Endometrial microvascular endothelial cells (primary cell): ENCODE data around the gene SEMA5B. TPM values are rescaled to one million over a fixed set of nuclear protein-coding genes. Genes with fewer than 3 reads are reported as not detected.

Experiments
- in situ Hi-C: cut with HindIII; loops from 2 replicates; pipeline ENCODE4 v1.10.0; 2017; ENCODE audit warnings: low sequenced_read_pairs, low pct_unique_long_range_greater_than_20kb; ENCODE audit errors: inconsistent ontology term
- total RNA-seq: library from RNA; depleted of rRNA; stranded (reverse); fragments of >200 nt; gene quantifications from one replicate; pipeline ENCODE4 v1.2.3, GENCODE V29; 2015; ENCODE audit errors: inconsistent ontology term

Gene SEMA5B
- total RNA-seq, 1 donor from 2014 or later, result not detected

DNA sequence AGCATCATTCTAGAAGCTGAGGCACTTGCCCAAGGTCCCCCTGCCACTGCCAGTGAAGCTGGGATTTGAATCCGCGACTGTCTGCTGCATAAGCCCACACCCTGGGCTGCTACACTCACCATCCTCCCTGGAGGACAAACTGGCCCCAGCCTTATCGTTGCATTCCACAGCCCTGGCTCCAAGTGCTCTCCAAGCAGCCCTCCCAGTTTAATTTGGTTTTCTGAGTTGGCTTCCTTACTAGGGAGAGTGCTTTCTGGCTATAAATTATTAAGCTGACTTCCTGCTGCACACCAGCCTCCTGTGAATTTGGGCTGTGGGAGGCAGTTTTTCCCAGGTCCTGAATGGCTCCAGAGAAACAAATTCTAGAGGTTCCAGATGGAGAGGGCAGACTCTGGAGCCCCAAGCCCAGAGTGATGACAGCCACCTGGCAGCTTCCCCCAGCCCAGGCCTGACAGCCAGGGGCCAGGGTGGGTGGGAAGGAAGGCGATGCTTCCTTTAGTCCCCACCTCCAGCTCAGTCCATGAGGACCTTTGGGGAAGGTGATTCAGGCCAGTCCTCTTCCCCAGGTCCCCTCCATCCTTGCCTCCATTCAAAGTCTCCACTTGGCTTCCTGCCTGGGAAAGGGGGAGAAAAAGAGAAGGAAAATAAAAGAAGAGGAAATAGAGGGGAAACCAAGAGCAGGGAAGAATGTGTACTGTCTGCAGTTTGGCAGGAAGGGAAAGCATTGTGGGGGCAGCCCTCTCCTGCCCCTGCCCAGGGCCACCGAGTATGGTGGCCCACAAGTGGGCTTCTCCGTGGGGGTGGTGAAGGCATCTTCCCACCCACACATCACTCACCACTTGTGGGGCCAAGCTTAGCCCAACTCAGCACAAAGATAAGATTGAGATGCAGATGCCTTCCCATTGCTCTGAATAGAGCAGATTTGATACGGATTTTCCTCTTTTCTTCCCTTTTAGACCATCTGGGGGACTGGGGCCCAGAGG, 69.6 kb downstream of the SEMA5B start:
- in situ Hi-C loops, result no loop called here

GRCh38 chr3:122956693-122957455, 70.7 kb downstream of the SEMA5B start:
- in situ Hi-C loops, result no loop called here

- in situ Hi-C loops, result no loop called here
Observed at GRCh38 chr3:122955916-122956692, 71.5 kb downstream of the SEMA5B start.

DNA sequence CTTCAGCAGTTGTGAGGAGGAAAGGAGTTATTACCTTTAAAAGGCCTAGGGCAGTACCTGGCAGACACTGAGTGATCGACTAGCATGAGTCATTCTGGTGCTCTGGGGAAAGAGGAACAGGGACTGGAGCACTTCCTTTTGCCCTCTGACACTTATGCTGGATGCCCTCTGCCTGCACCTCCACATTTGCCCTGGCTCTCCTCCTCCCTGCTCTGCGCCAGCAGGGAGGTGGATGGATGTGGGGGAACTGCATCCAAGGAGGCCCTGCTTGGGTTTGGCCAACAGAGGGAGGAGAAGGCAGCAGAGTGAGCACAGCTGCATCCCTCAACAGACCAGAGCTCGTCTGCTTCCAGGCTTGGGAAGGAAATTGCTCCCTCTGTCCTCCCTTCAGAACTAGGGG, 75.0 kb downstream of the SEMA5B start:
- in situ Hi-C loops, result no loop called here

DNA sequence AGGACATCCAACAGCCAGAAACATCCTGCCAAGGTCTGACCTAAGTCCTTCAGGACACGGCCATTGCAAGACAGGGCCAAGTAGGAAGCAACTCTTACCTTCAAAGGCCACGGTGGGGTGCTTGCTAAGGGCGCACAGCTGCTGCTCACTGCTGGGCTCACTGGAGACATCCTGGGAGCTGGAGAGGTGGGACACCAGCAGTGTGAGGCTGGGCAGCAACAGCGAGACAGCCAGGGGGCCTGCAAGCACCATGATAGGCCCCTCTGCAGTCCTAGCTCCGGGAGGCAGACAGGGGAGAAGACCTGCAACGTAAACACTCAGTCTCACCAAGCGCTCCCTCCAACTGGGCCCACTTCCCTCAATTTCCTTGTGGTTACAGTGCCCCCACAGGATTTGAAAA, 79.2 kb downstream of the SEMA5B start:
- in situ Hi-C loops, result no loop called here

DNA sequence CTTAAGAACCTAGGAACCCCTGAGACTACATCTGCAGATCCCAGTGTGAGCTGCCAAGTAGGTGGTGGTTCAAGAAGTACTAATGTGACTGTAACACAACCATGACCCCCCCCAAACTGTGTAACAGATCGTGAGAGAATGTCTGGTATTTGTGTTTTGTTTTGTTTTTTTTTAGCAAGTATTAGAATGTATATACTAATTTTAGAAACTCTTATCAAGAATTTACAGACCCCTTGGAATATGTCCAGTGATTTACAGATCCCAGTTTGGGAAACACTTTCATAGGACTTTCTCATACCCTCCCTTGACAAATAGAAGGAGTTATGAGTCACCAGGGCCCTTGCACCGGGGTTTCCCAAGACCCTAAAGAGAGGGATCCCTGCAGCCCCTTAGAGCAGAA, 79.8 kb downstream of the SEMA5B start:
- in situ Hi-C loops, result no loop called here

- in situ Hi-C loops, result no loop called here
Observed at GRCh38 chr3:122947196-122947595, 80.4 kb downstream of the SEMA5B start.

GRCh38 chr3:122946185-122946584, 81.4 kb downstream of the SEMA5B start:
- in situ Hi-C loops, result no loop called here

DNA sequence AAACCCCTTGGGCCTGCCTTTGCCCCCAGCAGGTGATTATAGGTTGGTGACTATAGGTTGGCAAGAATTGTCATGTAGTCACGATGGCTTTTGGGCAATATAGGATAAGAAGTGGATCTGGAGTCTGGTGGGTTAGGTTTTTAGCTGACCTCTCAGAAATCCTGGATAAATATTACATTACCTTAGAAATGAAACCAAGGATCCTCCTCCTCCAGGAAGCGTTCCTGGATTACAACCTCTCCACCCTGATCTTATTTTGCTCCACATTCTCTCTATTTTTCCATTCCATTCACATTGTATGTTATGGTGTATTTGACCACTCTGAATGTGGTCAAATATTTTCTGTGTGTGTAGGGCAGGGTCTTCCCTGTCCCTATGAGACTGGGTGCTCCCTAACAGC, 82.3 kb downstream of the SEMA5B start:
- in situ Hi-C loops, result no loop called here

GRCh38 chr3:122944671-122945161, 82.8 kb downstream of the SEMA5B start:
- in situ Hi-C loops, result no loop called here

- in situ Hi-C loops, result no loop called here
Observed at GRCh38 chr3:122943828-122944190, 83.8 kb downstream of the SEMA5B start.

DNA sequence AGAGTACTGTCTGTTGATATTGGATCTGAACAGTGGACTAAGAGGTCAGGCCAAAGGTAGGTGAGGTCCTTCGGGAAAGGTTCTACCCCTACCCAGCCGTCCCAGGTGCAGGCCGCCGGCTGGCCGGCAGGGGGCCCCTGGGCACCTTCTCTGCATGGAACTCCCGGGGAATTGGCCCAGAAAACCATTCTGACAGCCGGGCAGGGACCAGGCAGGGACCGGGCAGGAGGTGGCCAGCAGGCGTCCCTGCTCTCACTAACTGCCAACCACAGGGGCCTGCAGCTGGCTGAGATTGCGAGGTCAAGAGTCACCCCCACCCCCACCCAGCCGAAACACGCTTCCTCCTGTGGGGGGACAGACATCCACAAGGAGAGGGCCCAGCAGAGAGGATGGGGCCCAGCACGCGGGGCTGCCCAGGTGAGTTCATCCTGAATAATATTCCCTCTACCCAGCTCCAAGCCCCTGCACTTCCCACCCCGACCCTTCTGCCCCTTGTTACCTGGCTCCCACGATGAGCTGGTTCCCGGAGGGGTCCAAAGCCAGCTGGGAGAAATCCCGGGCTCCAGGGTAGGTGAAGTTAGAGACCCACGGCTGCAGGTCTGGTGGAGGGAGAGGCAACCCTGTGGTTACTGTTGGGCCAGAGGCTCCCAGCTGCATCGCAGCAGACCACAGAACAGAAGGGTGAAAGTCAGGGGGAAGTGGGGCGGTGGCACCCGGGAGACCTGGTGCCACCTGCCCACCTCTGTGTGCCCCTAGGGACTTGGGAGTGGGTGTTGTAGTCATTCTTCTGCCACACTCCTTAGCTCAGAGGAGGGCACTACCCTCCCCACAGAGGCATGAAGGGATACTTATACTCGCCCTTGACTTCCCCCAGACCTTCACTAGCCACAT, 84.4 kb downstream of the SEMA5B start:
- in situ Hi-C loops, result no loop called here

DNA sequence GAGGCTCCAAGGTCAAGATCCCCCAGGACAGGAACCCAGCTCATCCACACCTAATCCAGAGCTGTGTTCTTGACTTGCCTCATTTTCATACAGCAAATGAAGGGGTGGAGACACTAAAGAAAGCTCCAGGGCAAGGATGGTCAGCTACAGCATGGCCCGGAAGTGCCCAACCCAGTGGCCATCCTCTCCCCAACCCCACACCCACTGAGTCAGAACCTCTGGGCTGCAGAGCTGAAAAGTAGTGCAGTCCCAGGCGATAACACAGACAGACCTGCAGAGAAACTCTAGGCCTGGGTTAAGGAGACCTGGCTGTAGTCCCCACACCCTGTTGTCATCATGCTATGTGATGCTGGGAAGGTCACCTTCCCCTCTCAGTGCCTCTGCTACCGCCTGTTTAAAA, 85.3 kb downstream of the SEMA5B start:
- in situ Hi-C loops, result no loop called here

- in situ Hi-C loops, result no loop called here
Observed at GRCh38 chr3:122941228-122942206, 86.0 kb downstream of the SEMA5B start.

- in situ Hi-C loops, result no loop called here
Observed at GRCh38 chr3:122940628-122941086, 86.9 kb downstream of the SEMA5B start.

DNA sequence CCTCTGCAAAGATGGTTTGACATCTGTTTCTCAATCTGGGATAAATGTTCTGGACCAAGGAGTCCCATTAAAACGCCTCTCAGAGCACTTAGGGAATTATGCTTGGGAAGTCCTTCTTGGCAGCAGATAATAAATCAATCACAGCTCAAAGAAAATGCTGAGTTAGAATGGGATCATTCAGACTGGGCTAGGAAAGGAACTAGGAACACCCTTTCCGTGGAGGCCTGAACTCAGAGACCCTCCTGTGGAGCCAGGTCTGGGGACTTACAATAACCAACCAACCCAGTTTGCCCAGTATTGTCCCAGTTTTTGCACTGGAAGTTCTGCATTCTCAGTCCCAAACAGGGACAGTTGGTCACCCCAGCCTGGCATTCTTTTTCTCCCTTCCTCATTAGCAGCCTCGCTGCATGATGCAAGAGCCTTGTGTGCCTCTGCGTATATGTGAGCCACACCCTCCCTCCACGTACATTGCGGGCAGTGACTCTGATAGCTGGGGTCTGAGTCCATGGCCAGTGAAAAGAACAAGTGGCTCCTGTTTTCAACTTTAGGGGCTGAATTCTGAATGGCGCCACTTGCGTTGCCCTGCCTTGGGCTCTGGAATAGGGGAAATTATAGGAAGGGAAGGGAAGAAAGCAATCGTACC, 88.7 kb downstream of the SEMA5B start:
- in situ Hi-C loops, result no loop called here

DNA sequence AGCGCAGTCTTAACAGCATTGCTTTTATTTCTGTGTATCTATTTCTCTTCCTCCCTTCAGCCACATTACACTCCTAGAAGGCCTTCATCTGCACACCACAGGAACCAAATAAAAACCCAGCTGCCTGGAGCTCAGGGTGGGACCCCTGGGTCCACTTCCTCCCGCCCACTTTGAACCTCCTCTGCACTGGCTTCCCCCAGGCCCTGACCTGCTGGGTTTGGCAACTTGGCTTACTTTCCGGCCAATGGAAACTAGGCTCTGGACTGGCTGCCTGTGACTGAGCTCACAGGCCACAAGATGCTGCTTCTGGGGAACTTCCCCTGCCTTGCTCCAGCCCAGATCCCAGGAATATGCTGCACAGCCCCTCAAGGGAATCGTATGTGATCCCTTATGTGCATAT, 89.8 kb downstream of the SEMA5B start:
- in situ Hi-C loops, result no loop called here
